Measurements from ENCODE around the gene JAZF1.

The JAZF1 gene

GRCh38 chr7:27839099-27839498 lies 341.5 kb downstream of the JAZF1 start:
- no peak for TF ChIP-seq CTCF (conservative IDR thresholded peaks at IDR 0.05)
- H3K27ac ChIP-seq, result no peak overlapping the region

- no peak overlapping the region for H3K27ac ChIP-seq
These were observed 344.1 kb downstream of the JAZF1 start for GRCh38 chr7:27836536-27836935.

GRCh38 chr7:27835376-27835775 lies 345.2 kb downstream of the JAZF1 start:
- TF ChIP-seq CTCF (conservative IDR thresholded peaks at IDR 0.05), result no peak
- H3K27ac ChIP-seq, result no peak overlapping the region

More at GRCh38 chr7:27836536-27836935, 344.1 kb downstream of the JAZF1 start:
- TF ChIP-seq CTCF (conservative IDR thresholded peaks at IDR 0.05), result no peak

GRCh38 chr7:27834179-27834921 lies 346.2 kb downstream of the JAZF1 start:
- no peak overlapping the region for H3K27ac ChIP-seq
- TF ChIP-seq CTCF (conservative IDR thresholded peaks at IDR 0.05), result no peak

GRCh38 chr7:27826357-27826756 lies 354.2 kb downstream of the JAZF1 start:
- H3K27ac ChIP-seq, result no peak overlapping the region
- TF ChIP-seq CTCF (conservative IDR thresholded peaks at IDR 0.05), result no peak

GRCh38 chr7:27825891-27826290 lies 354.7 kb downstream of the JAZF1 start:
- no peak overlapping the region for H3K27ac ChIP-seq
- no peak for TF ChIP-seq CTCF (conservative IDR thresholded peaks at IDR 0.05)

GRCh38 chr7:27822245-27822644 lies 358.4 kb downstream of the JAZF1 start:
- H3K27ac ChIP-seq, result no peak overlapping the region
- no peak for TF ChIP-seq CTCF (conservative IDR thresholded peaks at IDR 0.05)
